H4 (cell line): ENCODE data around the gene UGT1A10. TPM values are rescaled to one million over a fixed set of nuclear protein-coding genes. Genes with fewer than 3 reads are reported as not detected.
A peak's percentile ranks its signal among the peaks of the same experiment; 100 is the strongest.
"Not testable (repeated sequence)": the region's sequence is repeated elsewhere in the genome, so short reads cannot be mapped to it uniquely, and the experiment has no call there.

Source experiments
- DNase-seq: peaks from one replicate; pipeline ENCODE4 v3.0.0-alpha.2; 2015; ENCODE audit warnings: low spot score
- total RNA-seq: library from RNA; depleted of rRNA; stranded (reverse); fragments of >200 nt; shearing (Covaris generic); gene quantifications from 2 replicates; pipeline ENCODE4 v1.2.3, GENCODE V29; 2014; rRNA removed

Gene UGT1A10
- total RNA-seq, result not detected in 2 replicates

- DNase-seq, result not testable (repeated sequence)
Measured at GRCh38 chr2:233636306-233636705, at the start of gene UGT1A10. TSS of gene UGT1A10 (plus strand) at chr2:233636448. CDS start at chr2:233636523, 75 bp downstream.

- DNase-seq, result no peak
Measured at GRCh38 chr2:233588400-233588799, 47.8 kb upstream of the UGT1A10 start.

GRCh38 chr2:233592706-233593105 is 43.5 kb upstream of the UGT1A10 start:
- DNase-seq, result not testable (repeated sequence)

- no peak for DNase-seq
Measured at GRCh38 chr2:233593201-233593600, 43.0 kb upstream of the UGT1A10 start.

GRCh38 chr2:233597522-233597921 is 38.7 kb upstream of the UGT1A10 start:
- DNase-seq, result no peak

- DNase-seq, result no peak
Measured at GRCh38 chr2:233598952-233599351, 37.3 kb upstream of the UGT1A10 start.

GRCh38 chr2:233600386-233600785 is 35.9 kb upstream of the UGT1A10 start:
- DNase-seq, result no peak

GRCh38 chr2:233602076-233602475 is 34.2 kb upstream of the UGT1A10 start:
- DNase-seq, result no peak

GRCh38 chr2:233603520-233603919 is 32.7 kb upstream of the UGT1A10 start:
- DNase-seq, result no peak

- no peak for DNase-seq
Measured at GRCh38 chr2:233604826-233605225, 31.4 kb upstream of the UGT1A10 start.

GRCh38 chr2:233605680-233606079 is 30.6 kb upstream of the UGT1A10 start:
- no peak for DNase-seq

- DNase-seq, result no peak
Measured at GRCh38 chr2:233611284-233611683, 25.0 kb upstream of the UGT1A10 start.

GRCh38 chr2:233617476-233617875 is 18.8 kb upstream of the UGT1A10 start, which contains the start of gene UGT1A8:
TSS of gene UGT1A8 (plus strand) at chr2:233617633. CDS start at chr2:233617708, 75 bp downstream.
- DNase-seq, result not testable (repeated sequence)

- DNase-seq, result no peak
Measured at GRCh38 chr2:233620204-233620603, 16.0 kb upstream of the UGT1A10 start.

- DNase-seq, result not testable (repeated sequence)
Measured at GRCh38 chr2:233621863-233622262, 14.4 kb upstream of the UGT1A10 start.

- no peak for DNase-seq
Measured at GRCh38 chr2:233627331-233628025, 8.8 kb upstream of the UGT1A10 start.

- no peak for DNase-seq
Measured at GRCh38 chr2:233638836-233639235, 2.6 kb downstream of the UGT1A10 start.

- DNase-seq, result no peak
Measured at GRCh38 chr2:233639860-233640259, 3.6 kb downstream of the UGT1A10 start.

- peak; percentile 16 for DNase-seq
Measured at GRCh38 chr2:233643128-233643527, 6.9 kb downstream of the UGT1A10 start.

GRCh38 chr2:233646033-233646432 is 9.8 kb downstream of the UGT1A10 start:
- DNase-seq, result not testable (repeated sequence)

GRCh38 chr2:233650981-233651380 is 14.7 kb downstream of the UGT1A10 start:
- no peak for DNase-seq

GRCh38 chr2:233651430-233651829 is 15.2 kb downstream of the UGT1A10 start:
- DNase-seq, result no peak

- DNase-seq, result no peak
Measured at GRCh38 chr2:233654501-233654900, 18.3 kb downstream of the UGT1A10 start.

- no peak for DNase-seq
Measured at GRCh38 chr2:233655043-233655442, 18.8 kb downstream of the UGT1A10 start.
